Measurements from ENCODE around the gene KCP. TPM values are rescaled to one million over a fixed set of nuclear protein-coding genes. Genes with fewer than 3 reads are reported as not detected.

Gene KCP
- total RNA-seq, 1 donor from 2014 or later, result 0.09 TPM

GRCh38 chr7:128912281-128912680 lies 1.8 kb upstream of the KCP start:
- no peak overlapping the region for H3K4me3 Mint-ChIP-seq
- no peaks in the 10 kb centered on the region for H3K36me3 Mint-ChIP-seq (ENCODE audit: low read depth)
- H3K27me3 Mint-ChIP-seq, result peaks cover 60% of the 10 kb centered on the region
- H3K9me3 Mint-ChIP-seq, result no peaks in the 10 kb centered on the region
- DNase-seq, result no peak
- peaks cover 4% of the 10 kb centered on the region for H3K4me1 Mint-ChIP-seq
- intact Hi-C loops (cut with micrococcal nuclease), result no loop called here
- no peak overlapping the region for H3K27ac Mint-ChIP-seq

- intact Hi-C loops (cut with micrococcal nuclease), result no loop called here
- DNase-seq, result no peak
- Mint-ChIP-seq H3K4me3 (no peak overlapping the region), H3K4me1 (peaks cover 4% of the 10 kb centered on the region), H3K9me3 (no peaks in the 10 kb centered on the region), H3K27me3 (peaks cover 53% of the 10 kb centered on the region), H3K36me3 (ENCODE audit: low read depth) (no peaks in the 10 kb centered on the region), H3K27ac (no peak overlapping the region)
Measured at GRCh38 chr7:128911423-128912031, 1.0 kb upstream of the KCP start.

GRCh38 chr7:128909625-128910568 lies 612 bp downstream of the KCP start:
- H3K36me3 Mint-ChIP-seq (ENCODE audit: low read depth), result no peaks in the 10 kb centered on the region
- H3K9me3 Mint-ChIP-seq, result no peaks in the 10 kb centered on the region
- intact Hi-C loops (cut with micrococcal nuclease), result loop anchor here (10.0 kb wide), 1 partner anchor 305 kb away; no protein-coding TSS in a partner anchor
- no peaks in the 10 kb centered on the region for H3K4me1 Mint-ChIP-seq
- no peak overlapping the region for H3K4me3 Mint-ChIP-seq
- no peak for DNase-seq
- peaks cover 45% of the 10 kb centered on the region for H3K27me3 Mint-ChIP-seq
- H3K27ac Mint-ChIP-seq, result no peak overlapping the region

GRCh38 chr7:128908750-128909624 lies 1.5 kb downstream of the KCP start:
- Mint-ChIP-seq H3K4me3 (no peak overlapping the region), H3K36me3 (ENCODE audit: low read depth) (no peaks in the 10 kb centered on the region), H3K27me3 (peaks cover 41% of the 10 kb centered on the region), H3K9me3 (no peaks in the 10 kb centered on the region), H3K27ac (no peak overlapping the region), H3K4me1 (no peaks in the 10 kb centered on the region)
- intact Hi-C loops (cut with micrococcal nuclease), result loop anchor here (10.0 kb wide), 1 partner anchor 306 kb away; no protein-coding TSS in a partner anchor
- no peak for DNase-seq

GRCh38 chr7:128906766-128907559 lies 3.5 kb downstream of the KCP start:
- no peaks in the 10 kb centered on the region for H3K36me3 Mint-ChIP-seq (ENCODE audit: low read depth)
- intact Hi-C loops (cut with micrococcal nuclease), result loop anchor here (10.0 kb wide), 1 partner anchor 308 kb away; no protein-coding TSS in a partner anchor

GRCh38 chr7:128906001-128906765 lies 4.3 kb downstream of the KCP start:
- H3K9me3 Mint-ChIP-seq, result no peaks in the 10 kb centered on the region
- no peak for DNase-seq
- H3K27ac Mint-ChIP-seq, result no peak overlapping the region
- H3K4me1 Mint-ChIP-seq, result no peaks in the 10 kb centered on the region
- H3K27me3 Mint-ChIP-seq, result peaks cover 29% of the 10 kb centered on the region
- no peaks in the 10 kb centered on the region for H3K36me3 Mint-ChIP-seq (ENCODE audit: low read depth)
- intact Hi-C loops (cut with micrococcal nuclease), result loop anchor here (10.0 kb wide), 1 partner anchor 309 kb away; no protein-coding TSS in a partner anchor
- no peak overlapping the region for H3K4me3 Mint-ChIP-seq

More at GRCh38 chr7:128906766-128907559, 3.5 kb downstream of the KCP start:
- peaks cover 35% of the 10 kb centered on the region for H3K27me3 Mint-ChIP-seq
- no peak for DNase-seq
- H3K27ac Mint-ChIP-seq, result no peak overlapping the region
- no peak overlapping the region for H3K4me3 Mint-ChIP-seq
- no peaks in the 10 kb centered on the region for H3K4me1 Mint-ChIP-seq
- H3K9me3 Mint-ChIP-seq, result no peaks in the 10 kb centered on the region

GRCh38 chr7:128904381-128905197 lies 5.9 kb downstream of the KCP start:
- intact Hi-C loops (cut with micrococcal nuclease), result loop anchor here (1.0 to 10.0 kb wide), 2 partner anchors 187 to 310 kb away; no protein-coding TSS in a partner anchor
- H3K27me3 Mint-ChIP-seq, result peaks cover 18% of the 10 kb centered on the region
- H3K4me3 Mint-ChIP-seq, result no peak overlapping the region
- H3K27ac Mint-ChIP-seq, result no peak overlapping the region
- no peaks in the 10 kb centered on the region for H3K36me3 Mint-ChIP-seq (ENCODE audit: low read depth)
- no peaks in the 10 kb centered on the region for H3K4me1 Mint-ChIP-seq
- no peaks in the 10 kb centered on the region for H3K9me3 Mint-ChIP-seq
- DNase-seq, result peak; percentile 80

- Mint-ChIP-seq H3K4me3 (no peak overlapping the region), H3K9me3 (no peaks in the 10 kb centered on the region)
- intact Hi-C loops (cut with micrococcal nuclease), result loop anchor here (1.0 to 10.0 kb wide), 2 partner anchors 188 to 311 kb away; no protein-coding TSS in a partner anchor
Measured at GRCh38 chr7:128903621-128904361, 6.7 kb downstream of the KCP start.

GRCh38 chr7:128902761-128903585 lies 7.5 kb downstream of the KCP start:
- DNase-seq, result no peak
- Mint-ChIP-seq H3K27me3 (peaks cover 11% of the 10 kb centered on the region), H3K36me3 (ENCODE audit: low read depth) (no peaks in the 10 kb centered on the region), H3K9me3 (peaks cover 4% of the 10 kb centered on the region), H3K27ac (no peak overlapping the region), H3K4me1 (no peaks in the 10 kb centered on the region), H3K4me3 (no peak overlapping the region)
- intact Hi-C loops (cut with micrococcal nuclease), result loop anchor here (10.0 kb wide), 1 partner anchor 312 kb away; no protein-coding TSS in a partner anchor

More at GRCh38 chr7:128903621-128904361, 6.7 kb downstream of the KCP start:
- no peaks in the 10 kb centered on the region for H3K36me3 Mint-ChIP-seq (ENCODE audit: low read depth)
- no peak for DNase-seq
- no peak overlapping the region for H3K27ac Mint-ChIP-seq
- peaks cover 11% of the 10 kb centered on the region for H3K27me3 Mint-ChIP-seq
- H3K4me1 Mint-ChIP-seq, result no peaks in the 10 kb centered on the region

- Mint-ChIP-seq H3K4me3 (no peak overlapping the region), H3K4me1 (no peaks in the 10 kb centered on the region), H3K9me3 (peaks cover 4% of the 10 kb centered on the region)
Measured at GRCh38 chr7:128900237-128900636, 10.3 kb downstream of the KCP start.

More at GRCh38 chr7:128900237-128900636, 10.3 kb downstream of the KCP start:
- no peak for DNase-seq
- intact Hi-C loops (cut with micrococcal nuclease), result loop anchor here (10.0 kb wide), 1 partner anchor 315 kb away; no protein-coding TSS in a partner anchor
- Mint-ChIP-seq H3K27me3 (peaks cover 13% of the 10 kb centered on the region), H3K27ac (no peak overlapping the region), H3K36me3 (ENCODE audit: low read depth) (no peaks in the 10 kb centered on the region)
